ENCODE data around the gene NELFB.
A peak's percentile ranks its signal among the peaks of the same experiment; 100 is the strongest.
"Not testable (repeated sequence)": the region's sequence is repeated elsewhere in the genome, so short reads cannot be mapped to it uniquely, and the experiment has no call there.

NELFB gene

DNA sequence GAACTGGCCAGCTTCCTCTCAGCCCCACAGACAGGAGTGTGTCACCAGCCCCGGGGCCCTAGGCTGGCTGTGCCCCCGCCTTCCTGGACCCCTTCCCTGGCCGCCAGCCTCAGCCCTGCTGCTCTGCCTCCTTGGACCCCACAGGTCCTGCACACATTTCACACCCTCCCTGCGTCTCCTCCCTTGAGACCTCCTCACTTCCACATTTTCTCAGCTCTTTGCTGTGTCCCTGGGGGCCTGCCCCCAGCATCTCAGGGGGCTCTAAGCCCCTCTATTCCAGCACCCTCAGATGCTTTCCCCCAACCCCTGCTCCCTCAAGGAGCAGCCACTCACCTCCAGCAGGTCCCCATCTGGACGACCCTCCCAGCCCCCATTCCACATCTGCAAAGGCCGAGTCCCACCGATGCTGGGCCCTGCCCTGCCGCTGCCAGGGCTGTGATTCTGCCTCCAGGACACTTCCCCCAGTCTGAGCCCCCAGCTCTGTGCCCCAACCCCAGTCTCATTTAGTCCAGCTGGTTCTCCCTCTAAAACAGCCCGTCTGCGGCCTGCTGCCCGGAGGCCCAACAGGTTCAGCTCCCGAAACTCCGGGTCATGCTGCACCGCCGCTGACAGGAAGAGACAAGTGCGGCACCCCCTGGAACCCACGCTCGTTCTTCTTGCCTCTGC is 20.2 kb upstream of the NELFB start:
- DNase-seq (ENCODE audit: low read depth in 3 of 3, low spot score in 1 of 3), result no peak

DNA sequence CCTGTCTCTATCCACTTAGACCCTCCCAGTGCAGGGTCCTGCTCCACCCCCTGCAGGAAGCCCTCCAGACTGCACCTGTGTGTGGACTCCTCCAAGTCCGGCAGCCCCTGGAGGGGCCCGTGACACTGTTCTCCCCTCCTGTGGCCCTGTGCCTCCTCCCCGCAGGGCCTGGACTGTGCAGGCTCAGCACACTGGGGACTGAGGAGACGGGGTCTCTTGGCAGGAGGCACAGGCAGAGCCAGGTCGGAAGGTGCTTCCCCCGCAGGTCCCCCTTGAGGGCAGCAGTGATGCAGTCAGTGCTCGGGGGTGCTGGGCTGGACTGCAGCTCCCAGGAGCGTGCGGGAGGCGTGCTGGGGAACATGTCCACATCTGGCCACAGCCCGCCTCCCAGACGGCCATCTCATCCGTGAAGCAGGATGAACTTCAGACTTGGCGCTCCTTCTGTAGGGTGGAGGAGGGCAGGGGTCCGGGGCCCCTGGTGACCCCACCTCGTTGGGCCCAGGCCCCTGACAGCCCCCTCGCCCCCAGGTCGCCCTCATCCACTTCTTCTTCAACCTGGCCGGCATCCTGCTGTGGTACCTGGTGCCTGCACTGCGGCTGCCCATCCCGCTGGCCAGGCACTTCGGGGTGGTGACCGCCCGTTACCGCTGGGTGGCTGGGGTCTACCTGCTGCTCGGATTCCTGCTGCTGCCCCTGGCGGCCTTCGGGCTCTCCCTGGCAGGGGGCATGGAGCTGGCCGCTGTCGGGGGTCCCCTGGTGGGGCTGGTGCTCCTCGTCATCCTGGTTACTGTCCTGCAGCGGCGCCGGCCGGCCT is 19.5 kb upstream of the NELFB start:
- DNase-seq (ENCODE audit: low read depth in 3 of 3, low spot score in 1 of 3), result no peak

GRCh38 chr9:137236238-137236935 is 18.7 kb upstream of the NELFB start:
- DNase-seq (ENCODE audit: low read depth in 3 of 3, low spot score in 1 of 3), result peak; percentile 71 to 90 (median 83)

- DNase-seq (ENCODE audit: low read depth in 3 of 3, low spot score in 1 of 3), result no peak
Measured at GRCh38 chr9:137236936-137237421, 18.1 kb upstream of the NELFB start.

DNA sequence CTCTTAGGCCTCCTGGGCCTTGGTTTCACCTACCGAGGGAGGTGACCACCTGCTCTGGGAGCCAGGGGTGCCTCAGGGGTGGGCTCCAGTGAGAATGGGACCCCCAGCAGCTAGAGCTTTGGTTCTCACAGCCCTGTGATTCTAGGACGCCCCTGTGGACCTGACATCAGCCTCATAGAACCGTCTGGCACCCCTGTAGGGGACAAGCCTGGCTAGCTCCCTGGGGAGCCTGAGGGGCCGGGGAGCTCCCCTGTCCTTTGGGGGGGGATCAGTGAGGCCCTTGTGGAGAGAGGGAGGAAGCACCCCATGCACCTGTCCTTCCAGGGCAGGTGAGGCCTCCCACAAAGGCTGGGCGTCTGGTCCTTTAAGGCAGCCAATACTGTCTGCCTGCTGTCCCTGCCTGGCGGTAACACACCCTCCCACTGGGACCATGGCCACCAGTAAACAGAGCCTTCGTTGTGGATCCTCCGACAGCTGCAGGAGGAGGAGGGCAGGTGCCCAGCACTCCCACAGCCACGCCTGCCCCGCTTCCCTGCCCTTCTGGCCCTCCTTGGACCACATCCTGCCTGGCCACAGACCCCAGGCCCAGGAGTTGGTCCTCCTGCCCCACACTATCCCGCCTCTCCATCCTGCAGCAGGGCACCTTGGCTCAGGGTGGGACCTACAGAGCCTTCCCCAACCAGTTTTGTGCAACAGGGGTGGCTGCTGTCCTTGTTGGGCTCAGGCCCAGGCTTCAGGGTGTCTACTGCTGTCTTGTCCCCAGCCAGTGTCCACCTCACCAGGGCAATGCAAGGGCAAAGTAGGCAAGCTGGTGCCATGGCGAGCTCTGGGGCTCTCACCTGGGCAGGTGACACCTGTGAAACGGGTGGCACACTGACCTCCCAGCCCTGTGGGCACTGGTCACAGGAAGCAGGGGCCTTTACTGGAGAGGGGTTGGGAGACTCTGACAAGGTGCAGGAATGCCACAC is 17.1 kb upstream of the NELFB start:
- no peak for DNase-seq (ENCODE audit: low read depth in 3 of 3, low spot score in 1 of 3)

DNA sequence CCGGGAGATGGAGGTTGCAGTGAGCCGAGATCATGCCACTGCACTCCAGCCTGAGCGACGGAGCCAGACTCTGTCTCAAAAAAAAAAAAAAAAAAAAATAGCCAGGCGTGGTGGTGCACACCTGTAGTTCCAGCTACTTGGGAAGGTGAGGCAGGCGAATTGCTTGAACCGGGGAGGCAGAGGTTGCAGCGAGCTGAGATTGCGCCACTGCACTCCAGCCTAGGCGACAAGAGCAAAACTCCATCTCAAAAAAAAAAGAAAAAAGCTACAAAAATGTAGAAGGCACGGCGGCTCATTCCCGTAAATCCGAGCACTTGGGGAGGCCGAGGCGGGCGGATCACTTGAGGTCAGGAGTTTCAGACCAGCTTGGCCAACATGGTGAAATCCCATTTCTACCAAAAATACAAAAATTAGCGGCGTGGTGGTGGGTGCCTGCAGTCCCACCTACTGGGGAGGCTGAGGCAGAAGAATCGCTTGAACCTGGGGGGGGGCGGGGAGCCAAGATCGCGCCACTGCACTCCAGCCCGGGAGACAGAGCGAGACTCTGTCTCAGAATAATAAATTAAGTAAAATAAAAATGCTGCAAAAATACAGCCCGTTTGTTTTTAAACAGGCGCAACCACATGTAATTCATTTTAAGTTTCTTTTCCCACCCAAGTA is 15.5 kb upstream of the NELFB start:
- DNase-seq (ENCODE audit: low read depth in 3 of 3, low spot score in 1 of 3), result not testable (repeated sequence)

DNA sequence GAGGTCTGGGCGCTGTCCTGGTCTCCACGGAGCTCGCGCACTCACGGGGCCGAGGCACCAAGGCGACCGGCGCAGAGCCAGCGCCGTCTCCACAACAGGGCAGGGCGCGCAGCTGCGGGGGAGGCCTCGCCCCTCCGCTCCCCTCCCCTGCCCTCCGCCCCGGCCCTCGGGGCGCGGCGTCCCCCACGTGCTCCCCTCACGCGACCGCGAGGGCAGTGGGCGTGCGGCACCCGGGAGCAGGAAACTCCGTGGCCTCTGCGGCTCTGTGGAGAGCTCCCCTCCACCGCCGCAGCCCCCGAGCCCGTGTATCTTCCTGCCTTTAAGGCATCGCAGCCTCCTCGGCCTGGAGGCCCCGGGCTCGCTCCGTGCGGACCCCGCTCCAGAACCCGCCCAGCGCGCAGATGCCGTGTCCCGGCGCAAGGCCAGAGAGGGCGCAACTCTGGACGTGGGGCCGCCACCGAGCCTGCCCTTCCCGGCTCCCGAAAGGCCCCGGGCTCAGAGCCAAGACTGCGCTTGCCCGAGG is 14.7 kb upstream of the NELFB start:
- DNase-seq (ENCODE audit: low read depth in 3 of 3, low spot score in 1 of 3), result peak in 1 of 3 donors; percentile 52

GRCh38 chr9:137240841-137241489 is 14.2 kb upstream of the NELFB start, which contains the start of gene TUBB4B:
Gene TUBB4B, plus strand, starts transcription at chr9:137241287. Its CDS starts 74 bp downstream, at chr9:137241361.
- DNase-seq (ENCODE audit: low read depth in 3 of 3, low spot score in 1 of 3), result peak; percentile 87 to 99 (median 97)

- DNase-seq (ENCODE audit: low read depth in 3 of 3, low spot score in 1 of 3), result peak; percentile 36 to 61 (median 53)
Measured at GRCh38 chr9:137241490-137242268, 13.4 kb upstream of the NELFB start.

DNA sequence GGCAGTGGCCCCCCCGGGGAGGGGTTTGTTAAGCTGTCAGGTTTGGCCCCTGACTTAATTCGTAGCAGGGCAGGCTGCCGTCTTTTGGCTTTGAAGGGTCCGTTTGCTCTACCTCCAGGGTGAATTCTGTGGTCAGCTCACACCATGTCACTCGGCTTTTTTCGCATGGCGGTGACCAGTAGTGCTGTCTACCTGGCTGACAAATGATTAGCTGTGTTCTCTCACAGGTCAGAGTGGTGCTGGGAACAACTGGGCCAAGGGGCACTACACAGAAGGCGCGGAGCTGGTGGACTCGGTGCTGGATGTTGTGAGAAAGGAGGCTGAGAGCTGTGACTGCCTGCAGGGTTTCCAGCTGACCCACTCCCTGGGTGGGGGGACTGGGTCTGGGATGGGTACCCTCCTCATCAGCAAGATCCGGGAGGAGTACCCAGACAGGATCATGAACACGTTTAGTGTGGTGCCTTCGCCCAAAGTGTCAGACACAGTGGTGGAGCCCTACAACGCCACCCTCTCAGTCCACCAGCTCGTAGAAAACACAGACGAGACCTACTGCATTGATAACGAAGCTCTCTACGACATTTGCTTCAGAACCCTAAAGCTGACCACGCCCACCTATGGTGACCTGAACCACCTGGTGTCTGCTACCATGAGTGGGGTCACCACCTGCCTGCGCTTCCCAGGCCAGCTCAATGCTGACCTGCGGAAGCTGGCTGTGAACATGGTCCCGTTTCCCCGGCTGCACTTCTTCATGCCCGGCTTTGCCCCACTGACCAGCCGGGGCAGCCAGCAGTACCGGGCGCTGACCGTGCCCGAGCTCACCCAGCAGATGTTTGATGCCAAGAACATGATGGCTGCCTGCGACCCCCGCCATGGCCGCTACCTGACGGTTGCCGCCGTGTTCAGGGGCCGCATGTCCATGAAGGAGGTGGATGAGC is 12.6 kb upstream of the NELFB start:
- no peak for DNase-seq (ENCODE audit: low read depth in 3 of 3, low spot score in 1 of 3)

DNA sequence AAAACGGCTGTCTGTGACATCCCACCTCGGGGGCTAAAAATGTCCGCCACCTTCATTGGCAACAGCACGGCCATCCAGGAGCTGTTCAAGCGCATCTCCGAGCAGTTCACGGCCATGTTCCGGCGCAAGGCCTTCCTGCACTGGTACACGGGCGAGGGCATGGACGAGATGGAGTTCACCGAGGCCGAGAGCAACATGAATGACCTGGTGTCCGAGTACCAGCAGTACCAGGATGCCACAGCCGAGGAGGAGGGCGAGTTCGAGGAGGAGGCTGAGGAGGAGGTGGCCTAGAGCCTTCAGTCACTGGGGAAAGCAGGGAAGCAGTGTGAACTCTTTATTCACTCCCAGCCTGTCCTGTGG is 11.9 kb upstream of the NELFB start:
- DNase-seq (ENCODE audit: low read depth in 3 of 3, low spot score in 1 of 3), result not testable (repeated sequence)

DNA sequence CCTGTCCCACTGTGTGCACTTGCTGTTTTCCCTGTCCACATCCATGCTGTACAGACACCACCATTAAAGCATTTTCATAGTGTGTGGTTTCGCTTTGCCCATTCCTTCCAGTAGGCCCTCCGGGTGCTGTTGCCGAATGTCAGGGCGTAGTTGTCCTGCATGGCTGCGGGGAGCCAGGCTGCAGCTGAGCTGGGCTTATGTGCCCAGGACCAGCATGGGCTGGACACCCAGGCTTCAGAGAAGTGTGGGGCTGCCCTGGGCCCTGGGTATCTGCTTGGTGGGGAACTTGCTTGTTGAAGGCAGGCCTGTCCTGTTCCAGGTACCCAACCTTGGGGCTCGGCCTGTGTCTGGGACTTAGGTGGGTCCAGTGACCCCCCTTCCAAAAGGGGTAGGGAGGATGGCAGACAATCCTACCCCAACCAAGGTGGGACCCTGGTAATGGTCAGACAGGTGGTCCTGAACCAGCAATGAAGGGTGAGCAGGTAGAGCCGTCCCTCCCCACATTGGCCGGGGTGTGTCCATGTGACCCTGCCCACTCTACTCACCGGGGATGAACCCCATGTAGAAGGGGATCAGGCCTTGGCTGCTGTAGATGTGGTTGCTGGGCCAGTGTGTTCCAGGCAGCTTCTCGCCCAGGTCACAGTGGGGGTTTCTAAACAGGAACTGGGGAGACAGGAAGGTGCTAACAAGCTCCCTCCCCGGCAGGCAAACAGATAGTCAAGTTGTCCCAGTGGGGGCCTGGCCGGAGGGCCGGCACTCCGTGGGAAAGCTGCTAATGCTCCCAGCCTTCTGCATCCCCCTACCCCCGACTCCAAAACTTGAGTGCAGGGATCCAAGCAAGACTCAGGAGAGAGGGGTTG is 11.3 kb upstream of the NELFB start:
- DNase-seq (ENCODE audit: low read depth in 3 of 3, low spot score in 1 of 3), result no peak

GRCh38 chr9:137244486-137245449 is 10.4 kb upstream of the NELFB start:
- no peak for DNase-seq (ENCODE audit: low read depth in 3 of 3, low spot score in 1 of 3)

DNA sequence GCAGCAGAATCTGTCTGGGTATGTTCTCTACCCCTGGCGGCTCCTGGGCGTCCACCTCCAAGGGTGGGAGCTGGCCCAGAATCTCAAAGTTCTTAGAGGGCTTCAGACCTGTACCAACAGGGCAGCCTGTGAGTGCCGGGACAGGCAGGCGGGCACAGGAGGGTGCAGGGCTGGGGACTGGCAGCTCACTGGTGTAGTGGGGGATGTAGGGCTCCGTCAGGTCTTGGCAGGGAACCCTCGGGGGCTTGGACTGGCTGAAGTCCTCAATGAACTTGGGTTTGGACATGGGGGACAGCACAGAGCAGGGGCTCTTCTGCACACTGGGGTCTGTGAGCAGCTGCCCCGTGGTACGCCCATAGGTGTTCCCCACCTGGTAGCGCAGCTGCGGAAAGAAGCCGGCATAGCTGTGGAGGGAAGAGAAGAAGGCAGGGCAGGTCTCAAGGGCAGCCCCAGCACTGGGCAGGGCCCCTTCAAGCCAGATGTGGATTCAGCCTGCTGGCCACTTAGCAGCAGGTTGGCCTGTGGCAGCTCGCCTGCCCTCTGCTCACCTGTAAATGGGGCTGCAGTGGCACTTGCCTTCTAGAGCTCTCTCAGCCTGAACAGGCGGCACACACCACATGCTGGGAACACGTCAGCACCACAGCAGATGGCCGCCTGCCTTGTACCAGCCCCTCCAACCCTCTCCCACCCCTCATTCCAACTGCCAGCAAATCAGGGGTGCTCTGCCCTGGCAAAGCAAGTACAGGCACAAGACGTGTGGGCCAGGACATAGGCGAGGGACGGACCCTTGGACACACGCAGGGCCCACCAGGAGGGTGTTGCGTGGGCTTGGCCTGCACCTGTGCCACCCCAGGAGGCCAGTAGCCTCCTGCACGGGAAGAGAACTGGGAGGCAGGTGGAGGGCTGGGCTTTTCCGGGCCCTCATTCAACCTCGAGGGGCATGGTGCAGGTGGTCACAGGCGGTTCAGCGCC is 9.4 kb upstream of the NELFB start:
- DNase-seq (ENCODE audit: low read depth in 3 of 3, low spot score in 1 of 3), result no peak

Data from stimulated activated CD4-positive, alpha-beta T cell treated with anti-CD3 and anti-CD28 coated beads, TNF-alpha, amount 100 ng/mL, for 1 hour (primary cell).